HG03025 (cell line): ENCODE results near the gene GIMAP8.

Experiments used
- ATAC-seq: cut with Tn5 transposase; IDR thresholded peaks from one replicate; pipeline ENCODE4 v1.9.1; 2021; ENCODE audit warnings: mild to moderate bottlenecking, moderate library complexity; ENCODE audit not compliant: unreplicated experiment, low FRiP score

Gene GIMAP8

GRCh38 chr7:150450491-150451001 is at the start of gene GIMAP8:
TSS of gene GIMAP8 (plus strand) at chr7:150450630. CDS start at chr7:150466699, 16,069 bp downstream.
- no peak for ATAC-seq

GRCh38 chr7:150400788-150401423 is 49.5 kb upstream of the GIMAP8 start:
- ATAC-seq: no peak

- no peak for ATAC-seq
Observed at GRCh38 chr7:150401424-150401790, 49.0 kb upstream of the GIMAP8 start.

GRCh38 chr7:150401861-150402631 is 48.4 kb upstream of the GIMAP8 start:
- no peak for ATAC-seq

GRCh38 chr7:150402671-150403321 is 47.6 kb upstream of the GIMAP8 start:
- ATAC-seq: no peak

GRCh38 chr7:150403376-150404171 is 46.9 kb upstream of the GIMAP8 start:
- no peak for ATAC-seq

- no peak for ATAC-seq
Observed at GRCh38 chr7:150404172-150404804, 46.1 kb upstream of the GIMAP8 start.

GRCh38 chr7:150404805-150405583 is 45.4 kb upstream of the GIMAP8 start:
- ATAC-seq: peak; percentile 56

GRCh38 chr7:150405584-150406311 is 44.7 kb upstream of the GIMAP8 start:
- ATAC-seq: no peak

GRCh38 chr7:150406312-150406566 is 44.2 kb upstream of the GIMAP8 start:
- ATAC-seq: no peak

- ATAC-seq: peak; percentile 43
Observed at GRCh38 chr7:150406567-150407421, 43.6 kb upstream of the GIMAP8 start.

- ATAC-seq: no peak
Observed at GRCh38 chr7:150407588-150408392, 42.6 kb upstream of the GIMAP8 start.

- no peak for ATAC-seq
Observed at GRCh38 chr7:150408393-150409299, 41.8 kb upstream of the GIMAP8 start.

- ATAC-seq: no peak
Observed at GRCh38 chr7:150409300-150410030, 41.0 kb upstream of the GIMAP8 start.

GRCh38 chr7:150410131-150410530 is 40.3 kb upstream of the GIMAP8 start:
- no peak for ATAC-seq
